Heart left ventricle (tissue), 13 donors: ENCODE results near the gene C8A.

Source experiments
- POLR2A ChIP-seq, 2 donors: fragments of 450-650 bp; IDR thresholded peaks; one replicate each; pipeline ENCODE4 v1.6.1; 2017; ENCODE audit warnings: antibody characterized with exemption in 2 of 2, mild to moderate bottlenecking in 2 of 2, moderate library complexity in 2 of 2
- TF ChIP-seq, protein P1 (sequence below), 12 donors: fragments of 200-600 bp; sonication (generic) in 4 of 12; IDR thresholded peaks; one replicate each; pipeline versions ENCODE4 v1.5.0 to v1.8.0; 2018 to 2022; ENCODE audit warnings: antibody characterized with exemption in 12 of 12, mild to moderate bottlenecking in 5 of 12
- donor health status: ischemic (EF 13 %, LVEDD 7.1; RV severe dilation, severe dysfunction).
- donor health status: DM: no; HTN: yes; CAD: no.
- donor health status: DM: no; HTN: no; CAD: no.
- donor health status: ischemic (EF 25% LVEDD 6.9; RV normal size, moderate dysfunction).
- donor health status: ischemic (EF 25% LVEDD 5.7; RV mildly dilated, moderate dysfunction).
- donor health status: ischemic (EF 35%, LVEDD 5.7; RV mildly dilated, moderate dysfunction).
- donor health status: nonischemic (EF 11% LVEDD 7.7; RV severe dilation, severe dysfunction).
- donor health status: DM: yes; HTN: yes; CAD: no.
- donor health status: PGD.
- donor health status: ischemic (EF 29% LVEDD 5.4; RV normal size, mild dysfunction).
- donor health status: nonischemic (EF 23%, LVEDD 6.1; RV moderate dilation, normal function).

DNA sequence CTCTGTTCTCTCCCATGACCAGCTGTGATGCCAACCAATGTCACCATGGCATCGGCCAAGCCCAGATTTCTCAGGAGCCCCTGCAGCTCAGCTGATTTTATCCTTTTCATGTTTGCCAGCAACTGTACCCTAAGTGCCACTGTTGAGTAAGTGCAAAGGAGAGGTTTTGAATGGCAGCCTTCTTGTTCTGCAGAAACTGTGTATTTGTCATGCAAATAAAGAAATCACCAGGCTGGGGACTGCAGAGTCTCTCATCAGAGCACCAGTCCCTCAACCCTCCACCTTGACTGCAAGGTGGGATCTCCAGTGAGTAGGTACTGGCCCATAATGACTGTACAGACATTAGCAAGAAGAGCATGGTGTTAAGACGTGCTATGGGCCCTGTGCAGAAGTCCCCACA, 84.6 kb downstream of the C8A start:
- TF ChIP-seq, protein P1, sequence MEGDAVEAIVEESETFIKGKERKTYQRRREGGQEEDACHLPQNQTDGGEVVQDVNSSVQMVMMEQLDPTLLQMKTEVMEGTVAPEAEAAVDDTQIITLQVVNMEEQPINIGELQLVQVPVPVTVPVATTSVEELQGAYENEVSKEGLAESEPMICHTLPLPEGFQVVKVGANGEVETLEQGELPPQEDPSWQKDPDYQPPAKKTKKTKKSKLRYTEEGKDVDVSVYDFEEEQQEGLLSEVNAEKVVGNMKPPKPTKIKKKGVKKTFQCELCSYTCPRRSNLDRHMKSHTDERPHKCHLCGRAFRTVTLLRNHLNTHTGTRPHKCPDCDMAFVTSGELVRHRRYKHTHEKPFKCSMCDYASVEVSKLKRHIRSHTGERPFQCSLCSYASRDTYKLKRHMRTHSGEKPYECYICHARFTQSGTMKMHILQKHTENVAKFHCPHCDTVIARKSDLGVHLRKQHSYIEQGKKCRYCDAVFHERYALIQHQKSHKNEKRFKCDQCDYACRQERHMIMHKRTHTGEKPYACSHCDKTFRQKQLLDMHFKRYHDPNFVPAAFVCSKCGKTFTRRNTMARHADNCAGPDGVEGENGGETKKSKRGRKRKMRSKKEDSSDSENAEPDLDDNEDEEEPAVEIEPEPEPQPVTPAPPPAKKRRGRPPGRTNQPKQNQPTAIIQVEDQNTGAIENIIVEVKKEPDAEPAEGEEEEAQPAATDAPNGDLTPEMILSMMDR (IDR thresholded peaks at IDR 0.05) = no peak
- no peak for TF ChIP-seq POLR2A (IDR thresholded peaks at IDR 0.05)
